Esophagus muscularis mucosa (tissue), 4 donors: Measurements from ENCODE around the gene SH3BGRL2.

Experiments
- EP300 ChIP-seq: sonication (generic); formaldehyde crosslinking; IDR thresholded peaks from one replicate; pipeline ENCODE4 v1.6.1; 2017; ENCODE audit warnings: antibody characterized with exemption
- POLR2A ChIP-seq: fragments of 450-650 bp; IDR thresholded peaks from one replicate; pipeline ENCODE4 v1.6.1; 2017; ENCODE audit warnings: antibody characterized with exemption, moderate library complexity, mild to moderate bottlenecking, low read depth
- POLR2AphosphoS5 ChIP-seq, 2 donors: sonication (generic); formaldehyde crosslinking; IDR thresholded peaks; one replicate each; pipeline ENCODE4 v1.6.1; 2017; ENCODE audit warnings: antibody characterized with exemption in 2 of 2
- TF ChIP-seq, protein P1 (sequence below), 3 experiments: fragments of 200-600 bp in 2 of 3; fragments of 450-650 bp in 1 of 3; sonication (generic) in 2 of 3; IDR thresholded peaks; one replicate each; pipeline ENCODE4 v1.5.1; 2017 to 2019; ENCODE audit warnings: antibody characterized with exemption in 3 of 3, mild to moderate bottlenecking in 2 of 3, moderate library complexity in 1 of 3

DNA sequence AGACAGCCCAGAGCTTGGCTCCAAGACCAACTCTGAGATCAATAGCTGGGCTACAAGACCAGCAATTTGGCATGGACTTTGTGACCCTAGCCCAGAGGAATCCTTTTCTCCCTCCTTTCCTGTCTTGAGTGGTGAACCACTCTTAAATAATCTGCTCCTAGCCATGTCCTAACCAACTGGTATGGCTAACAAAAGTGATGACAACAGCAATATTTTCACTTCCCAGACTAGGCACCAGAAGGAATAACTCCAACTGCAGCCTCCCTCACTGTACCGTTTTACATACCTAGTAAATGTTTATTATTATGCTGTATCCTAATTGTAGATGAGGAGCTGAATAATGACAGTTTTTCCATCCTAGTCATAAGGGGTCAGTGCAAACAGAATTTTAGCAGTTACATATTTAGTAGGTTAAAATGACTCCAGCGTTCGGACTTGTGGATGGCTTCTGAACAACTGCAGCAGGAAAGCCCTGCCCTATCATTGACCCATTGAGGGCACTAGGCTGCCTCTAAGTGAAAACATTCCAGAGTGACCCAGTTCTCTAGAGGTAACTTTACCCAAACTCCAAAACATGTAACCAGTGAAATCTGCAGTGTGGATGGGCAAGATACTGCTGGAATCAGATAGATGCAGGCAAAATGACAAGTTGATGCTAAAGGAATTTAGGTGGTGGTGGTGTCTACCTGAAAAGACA lies 77.1 kb downstream of the SH3BGRL2 start:
- TF ChIP-seq, protein P1, sequence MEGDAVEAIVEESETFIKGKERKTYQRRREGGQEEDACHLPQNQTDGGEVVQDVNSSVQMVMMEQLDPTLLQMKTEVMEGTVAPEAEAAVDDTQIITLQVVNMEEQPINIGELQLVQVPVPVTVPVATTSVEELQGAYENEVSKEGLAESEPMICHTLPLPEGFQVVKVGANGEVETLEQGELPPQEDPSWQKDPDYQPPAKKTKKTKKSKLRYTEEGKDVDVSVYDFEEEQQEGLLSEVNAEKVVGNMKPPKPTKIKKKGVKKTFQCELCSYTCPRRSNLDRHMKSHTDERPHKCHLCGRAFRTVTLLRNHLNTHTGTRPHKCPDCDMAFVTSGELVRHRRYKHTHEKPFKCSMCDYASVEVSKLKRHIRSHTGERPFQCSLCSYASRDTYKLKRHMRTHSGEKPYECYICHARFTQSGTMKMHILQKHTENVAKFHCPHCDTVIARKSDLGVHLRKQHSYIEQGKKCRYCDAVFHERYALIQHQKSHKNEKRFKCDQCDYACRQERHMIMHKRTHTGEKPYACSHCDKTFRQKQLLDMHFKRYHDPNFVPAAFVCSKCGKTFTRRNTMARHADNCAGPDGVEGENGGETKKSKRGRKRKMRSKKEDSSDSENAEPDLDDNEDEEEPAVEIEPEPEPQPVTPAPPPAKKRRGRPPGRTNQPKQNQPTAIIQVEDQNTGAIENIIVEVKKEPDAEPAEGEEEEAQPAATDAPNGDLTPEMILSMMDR (IDR thresholded peaks at IDR 0.05) = no peak
- no peak for TF ChIP-seq POLR2A
- TF ChIP-seq POLR2AphosphoS5 (IDR thresholded peaks at IDR 0.05) = no peak
- TF ChIP-seq EP300 = no peak
